Measurements from ENCODE around the gene STOML3. TPM values are rescaled to one million over a fixed set of nuclear protein-coding genes. Genes with fewer than 3 reads are reported as not detected.

STOML3 gene
- total RNA-seq, 1 experiment from 2014 or later: not detected

DNA sequence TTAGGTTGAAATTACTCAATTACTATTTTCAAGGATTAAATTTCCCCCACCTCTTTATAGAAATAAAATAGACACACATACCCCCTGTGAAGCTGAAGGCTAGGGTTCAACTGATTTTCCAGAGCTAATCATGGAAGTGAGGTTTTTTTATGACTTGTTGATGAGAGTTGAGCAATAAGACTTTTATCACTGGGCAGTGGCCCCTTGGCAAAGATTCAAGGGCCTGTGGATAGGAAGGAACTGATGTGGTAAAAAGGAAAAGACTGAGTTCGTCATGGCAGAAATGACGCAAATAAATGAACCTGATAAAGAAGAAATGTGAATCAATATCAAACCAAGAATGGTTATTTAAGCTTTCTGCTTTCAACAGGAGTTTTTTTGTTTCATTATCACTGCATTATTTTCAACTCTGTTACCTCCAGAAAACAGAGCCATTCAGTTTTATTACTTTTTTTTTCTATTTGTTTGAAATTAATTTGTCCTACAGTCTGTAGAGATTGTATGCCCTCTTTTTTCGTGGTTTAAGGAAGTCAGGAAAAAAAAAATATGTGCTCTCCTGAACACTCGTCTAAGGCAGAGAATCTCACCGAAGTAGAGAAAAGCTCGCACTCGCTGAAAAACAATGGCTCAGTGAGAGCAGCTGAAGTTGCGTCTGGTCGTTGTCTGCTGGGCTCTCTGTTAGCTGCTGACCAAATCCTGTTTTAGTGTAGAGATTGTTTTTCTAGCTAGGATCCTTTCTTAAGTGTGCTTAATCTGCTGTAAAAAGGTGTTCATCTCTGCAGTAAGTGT is 38.9 kb downstream of the STOML3 start:
- ATAC-seq (no peak), DNase-seq (ENCODE audit: low spot score) (no peak)
- Mint-ChIP-seq H3K36me3 (no peaks in the 10 kb centered on the region), H3K27ac (no peak overlapping the region), H3K9me3 (peaks cover 11% of the 10 kb centered on the region), H3K4me3 (no peak overlapping the region), H3K27me3 (ENCODE audit: low read depth) (peaks cover 2% of the 10 kb centered on the region; the same call in 1 of the 2 replicates), H3K4me1 (peaks cover 15% of the 10 kb centered on the region)
- TF ChIP-seq HMGXB4 (CRISPR knock-in tag; IDR thresholded peaks at IDR 0.05) (no peak), ZNF121 (CRISPR knock-in tag; IDR thresholded peaks at IDR 0.05) (no peak), ZNF532 (CRISPR knock-in tag; IDR thresholded peaks at IDR 0.05; ENCODE audit: borderline replicate concordance) (no peak), NR1H2 (CRISPR knock-in tag; IDR thresholded peaks at IDR 0.05) (no peak), FOXP4 (CRISPR knock-in tag; IDR thresholded peaks at IDR 0.05) (no peak)
- TF ChIP-seq, protein P1, sequence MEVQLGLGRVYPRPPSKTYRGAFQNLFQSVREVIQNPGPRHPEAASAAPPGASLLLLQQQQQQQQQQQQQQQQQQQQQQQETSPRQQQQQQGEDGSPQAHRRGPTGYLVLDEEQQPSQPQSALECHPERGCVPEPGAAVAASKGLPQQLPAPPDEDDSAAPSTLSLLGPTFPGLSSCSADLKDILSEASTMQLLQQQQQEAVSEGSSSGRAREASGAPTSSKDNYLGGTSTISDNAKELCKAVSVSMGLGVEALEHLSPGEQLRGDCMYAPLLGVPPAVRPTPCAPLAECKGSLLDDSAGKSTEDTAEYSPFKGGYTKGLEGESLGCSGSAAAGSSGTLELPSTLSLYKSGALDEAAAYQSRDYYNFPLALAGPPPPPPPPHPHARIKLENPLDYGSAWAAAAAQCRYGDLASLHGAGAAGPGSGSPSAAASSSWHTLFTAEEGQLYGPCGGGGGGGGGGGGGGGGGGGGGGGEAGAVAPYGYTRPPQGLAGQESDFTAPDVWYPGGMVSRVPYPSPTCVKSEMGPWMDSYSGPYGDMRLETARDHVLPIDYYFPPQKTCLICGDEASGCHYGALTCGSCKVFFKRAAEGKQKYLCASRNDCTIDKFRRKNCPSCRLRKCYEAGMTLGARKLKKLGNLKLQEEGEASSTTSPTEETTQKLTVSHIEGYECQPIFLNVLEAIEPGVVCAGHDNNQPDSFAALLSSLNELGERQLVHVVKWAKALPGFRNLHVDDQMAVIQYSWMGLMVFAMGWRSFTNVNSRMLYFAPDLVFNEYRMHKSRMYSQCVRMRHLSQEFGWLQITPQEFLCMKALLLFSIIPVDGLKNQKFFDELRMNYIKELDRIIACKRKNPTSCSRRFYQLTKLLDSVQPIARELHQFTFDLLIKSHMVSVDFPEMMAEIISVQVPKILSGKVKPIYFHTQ (CRISPR knock-in tag; IDR thresholded peaks at IDR 0.05): no peak
- ChIA-PET POLR2A (no interaction called here), CTCF (no interaction called here)

- Mint-ChIP-seq H3K36me3 (no peaks in the 10 kb centered on the region), H3K4me1 (peaks cover 15% of the 10 kb centered on the region), H3K9me3 (peaks cover 11% of the 10 kb centered on the region), H3K27me3 (ENCODE audit: low read depth) (peaks cover 2% of the 10 kb centered on the region; the same call in 1 of the 2 replicates), H3K4me3 (no peak overlapping the region), H3K27ac (no peak overlapping the region)
- POLR2A ChIA-PET: no interaction called here
- CTCF ChIA-PET: no interaction called here
- no peak for DNase-seq (ENCODE audit: low spot score)
- no peak for ATAC-seq
- no peak for TF ChIP-seq CREB1 (CRISPR knock-in tag; IDR thresholded peaks at IDR 0.05)
- TF ChIP-seq, protein P2, sequence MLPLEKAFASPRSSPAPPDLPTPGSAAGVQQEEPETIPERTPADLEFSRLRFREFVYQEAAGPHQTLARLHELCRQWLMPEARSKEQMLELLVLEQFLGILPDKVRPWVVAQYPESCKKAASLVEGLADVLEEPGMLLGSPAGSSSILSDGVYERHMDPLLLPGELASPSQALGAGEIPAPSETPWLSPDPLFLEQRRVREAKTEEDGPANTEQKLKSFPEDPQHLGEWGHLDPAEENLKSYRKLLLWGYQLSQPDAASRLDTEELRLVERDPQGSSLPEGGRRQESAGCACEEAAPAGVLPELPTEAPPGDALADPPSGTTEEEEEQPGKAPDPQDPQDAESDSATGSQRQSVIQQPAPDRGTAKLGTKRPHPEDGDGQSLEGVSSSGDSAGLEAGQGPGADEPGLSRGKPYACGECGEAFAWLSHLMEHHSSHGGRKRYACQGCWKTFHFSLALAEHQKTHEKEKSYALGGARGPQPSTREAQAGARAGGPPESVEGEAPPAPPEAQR (CRISPR knock-in tag; IDR thresholded peaks at IDR 0.05): no peak
- TF ChIP-seq FOXK1 (CRISPR knock-in tag; IDR thresholded peaks at IDR 0.05): no peak
- no peak for TF ChIP-seq KAT7 (CRISPR knock-in tag; IDR thresholded peaks at IDR 0.05; ENCODE audit: borderline replicate concordance)
- TF ChIP-seq, protein P3, sequence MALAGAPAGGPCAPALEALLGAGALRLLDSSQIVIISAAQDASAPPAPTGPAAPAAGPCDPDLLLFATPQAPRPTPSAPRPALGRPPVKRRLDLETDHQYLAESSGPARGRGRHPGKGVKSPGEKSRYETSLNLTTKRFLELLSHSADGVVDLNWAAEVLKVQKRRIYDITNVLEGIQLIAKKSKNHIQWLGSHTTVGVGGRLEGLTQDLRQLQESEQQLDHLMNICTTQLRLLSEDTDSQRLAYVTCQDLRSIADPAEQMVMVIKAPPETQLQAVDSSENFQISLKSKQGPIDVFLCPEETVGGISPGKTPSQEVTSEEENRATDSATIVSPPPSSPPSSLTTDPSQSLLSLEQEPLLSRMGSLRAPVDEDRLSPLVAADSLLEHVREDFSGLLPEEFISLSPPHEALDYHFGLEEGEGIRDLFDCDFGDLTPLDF (CRISPR knock-in tag; IDR thresholded peaks at IDR 0.05): no peak
Observed at GRCh38 chr13:38950987-38951386, 39.6 kb downstream of the STOML3 start.
